ENCODE data around the gene ARL5B.

ARL5B gene

GRCh38 chr10:18713077-18713476 is 53.8 kb downstream of the ARL5B start:
- H3K27ac ChIP-seq: no peak overlapping the region
- TF ChIP-seq ZFX (IDR thresholded peaks at IDR 0.05; ENCODE audit: borderline replicate concordance) (no peak), CTCF (IDR thresholded peaks at IDR 0.05) (no peak)

GRCh38 chr10:18718991-18719390 is 59.8 kb downstream of the ARL5B start:
- H3K27ac ChIP-seq: no peak overlapping the region
- TF ChIP-seq CTCF (IDR thresholded peaks at IDR 0.05) (no peak), ZFX (IDR thresholded peaks at IDR 0.05; ENCODE audit: borderline replicate concordance) (no peak)

- H3K27ac ChIP-seq: no peak overlapping the region
- TF ChIP-seq ZFX (IDR thresholded peaks at IDR 0.05; ENCODE audit: borderline replicate concordance) (no peak), CTCF (IDR thresholded peaks at IDR 0.05) (no peak)
Measured at GRCh38 chr10:18719811-18720210, 60.6 kb downstream of the ARL5B start.

- no peak overlapping the region for H3K27ac ChIP-seq
- no peak for TF ChIP-seq ZFX (IDR thresholded peaks at IDR 0.05; ENCODE audit: borderline replicate concordance)
- no peak for TF ChIP-seq CTCF (IDR thresholded peaks at IDR 0.05)
Measured at GRCh38 chr10:18721067-18721466, 61.8 kb downstream of the ARL5B start.

GRCh38 chr10:18723801-18724200 is 64.6 kb downstream of the ARL5B start:
- H3K27ac ChIP-seq: no peak overlapping the region
- no peak for TF ChIP-seq ZFX (IDR thresholded peaks at IDR 0.05; ENCODE audit: borderline replicate concordance)
- TF ChIP-seq CTCF (IDR thresholded peaks at IDR 0.05): no peak
